Measurements from ENCODE around the gene GPATCH8. TPM values are rescaled to one million over a fixed set of nuclear protein-coding genes. Genes with fewer than 3 reads are reported as not detected.

GPATCH8 gene
- 62.2 and 64.5 TPM in 2 replicates for total RNA-seq

GRCh38 chr17:44503147-44504029 is at the start of gene GPATCH8:
Gene GPATCH8 (minus strand): TSS chr17:44503406. CDS start chr17:44503370, 36 bp downstream.
- TF ChIP-seq CTCF (IDR thresholded peaks at IDR 0.05) = no peak
- ATAC-seq (ENCODE audit: low read depth) = peak; percentile 90
- POLR2A ChIA-PET = interaction anchor here (0.6 to 1.7 kb wide), 14 partner anchors 9 to 1658 kb away, joined by 3 to 8 read pairs (median 4); partner anchors contain the start of genes ATXN7L3, CCDC43, EFTUD2 and FZD2
- peak; percentile 96 for DNase-seq
- CTCF ChIA-PET = no interaction called here
- H3K36me3 Mint-ChIP-seq (ENCODE audit: low read depth) = peaks cover 12% of the 10 kb centered on the region
- H3K4me3 Mint-ChIP-seq = peak within 1 kb of the TSS; percentile 98
- intact Hi-C loops (cut with micrococcal nuclease) = loop anchor here (2.0 to 10.0 kb wide), 5 partner anchors 53 to 559 kb away; partner anchors contain the start of genes FZD2, HDAC5, NMT1 and TMEM101
- peaks cover 38% of the 10 kb centered on the region for H3K4me1 Mint-ChIP-seq
- H3K9me3 Mint-ChIP-seq = no peaks in the 10 kb centered on the region
- peaks cover 7% of the 10 kb centered on the region for H3K27me3 Mint-ChIP-seq
- H3K27ac Mint-ChIP-seq = peak within 1 kb of the TSS; percentile 95

- CTCF ChIA-PET = no interaction called here
- Mint-ChIP-seq H3K27me3 (peaks cover 14% of the 10 kb centered on the region), H3K27ac (no peak overlapping the region), H3K9me3 (no peaks in the 10 kb centered on the region), H3K4me3 (no peak overlapping the region), H3K36me3 (ENCODE audit: low read depth) (peaks cover 5% of the 10 kb centered on the region), H3K4me1 (peaks cover 13% of the 10 kb centered on the region)
- no peak for ATAC-seq (ENCODE audit: low read depth)
- POLR2A ChIA-PET = no interaction called here
- no peak for DNase-seq
- TF ChIP-seq CTCF (IDR thresholded peaks at IDR 0.05) = no peak
- intact Hi-C loops (cut with micrococcal nuclease) = no loop called here
These were observed 49.2 kb upstream of the GPATCH8 start for GRCh38 chr17:44552361-44552760.

- intact Hi-C loops (cut with micrococcal nuclease) = no loop called here
- no peak overlapping the region for H3K27ac Mint-ChIP-seq
- CTCF ChIA-PET = no interaction called here
- DNase-seq (no peak), ATAC-seq (ENCODE audit: low read depth) (no peak)
- POLR2A ChIA-PET = no interaction called here
- H3K9me3 Mint-ChIP-seq = no peaks in the 10 kb centered on the region
- no peak overlapping the region for H3K4me3 Mint-ChIP-seq
- TF ChIP-seq CTCF (IDR thresholded peaks at IDR 0.05) = no peak
- no peaks in the 10 kb centered on the region for H3K36me3 Mint-ChIP-seq (ENCODE audit: low read depth)
- H3K27me3 Mint-ChIP-seq = peaks cover 23% of the 10 kb centered on the region
- no peaks in the 10 kb centered on the region for H3K4me1 Mint-ChIP-seq
These were observed 46.5 kb upstream of the GPATCH8 start for GRCh38 chr17:44549686-44550085.

- DNase-seq (no peak), ATAC-seq (ENCODE audit: low read depth) (no peak)
- no peaks in the 10 kb centered on the region for H3K9me3 Mint-ChIP-seq
- H3K27me3 Mint-ChIP-seq = peaks cover 30% of the 10 kb centered on the region
- CTCF ChIA-PET = no interaction called here
- TF ChIP-seq CTCF (IDR thresholded peaks at IDR 0.05) = no peak
- H3K27ac Mint-ChIP-seq = no peak overlapping the region
- no peak overlapping the region for H3K4me3 Mint-ChIP-seq
- POLR2A ChIA-PET = no interaction called here
- intact Hi-C loops (cut with micrococcal nuclease) = no loop called here
- H3K36me3 Mint-ChIP-seq (ENCODE audit: low read depth) = no peaks in the 10 kb centered on the region
- H3K4me1 Mint-ChIP-seq = no peaks in the 10 kb centered on the region
These were observed 45.4 kb upstream of the GPATCH8 start for GRCh38 chr17:44548376-44549230.

All from activated B cell treated with CpG ODN at 0.5 μM for 24 hours (primary cell).